ENCODE data around the gene PCAT7.

GRCh38 chr9:94602666-94603065, 47.8 kb downstream of the PCAT7 start:
- TF ChIP-seq POLR2A (IDR thresholded peaks at IDR 0.05) (no peak), EP300 (IDR thresholded peaks at IDR 0.05) (no peak)
- TF ChIP-seq, protein P1, sequence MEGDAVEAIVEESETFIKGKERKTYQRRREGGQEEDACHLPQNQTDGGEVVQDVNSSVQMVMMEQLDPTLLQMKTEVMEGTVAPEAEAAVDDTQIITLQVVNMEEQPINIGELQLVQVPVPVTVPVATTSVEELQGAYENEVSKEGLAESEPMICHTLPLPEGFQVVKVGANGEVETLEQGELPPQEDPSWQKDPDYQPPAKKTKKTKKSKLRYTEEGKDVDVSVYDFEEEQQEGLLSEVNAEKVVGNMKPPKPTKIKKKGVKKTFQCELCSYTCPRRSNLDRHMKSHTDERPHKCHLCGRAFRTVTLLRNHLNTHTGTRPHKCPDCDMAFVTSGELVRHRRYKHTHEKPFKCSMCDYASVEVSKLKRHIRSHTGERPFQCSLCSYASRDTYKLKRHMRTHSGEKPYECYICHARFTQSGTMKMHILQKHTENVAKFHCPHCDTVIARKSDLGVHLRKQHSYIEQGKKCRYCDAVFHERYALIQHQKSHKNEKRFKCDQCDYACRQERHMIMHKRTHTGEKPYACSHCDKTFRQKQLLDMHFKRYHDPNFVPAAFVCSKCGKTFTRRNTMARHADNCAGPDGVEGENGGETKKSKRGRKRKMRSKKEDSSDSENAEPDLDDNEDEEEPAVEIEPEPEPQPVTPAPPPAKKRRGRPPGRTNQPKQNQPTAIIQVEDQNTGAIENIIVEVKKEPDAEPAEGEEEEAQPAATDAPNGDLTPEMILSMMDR (IDR thresholded peaks at IDR 0.05) = no peak

Data from stomach (tissue), 4 donors.